ENCODE measurements around the gene SEM1.
"Not testable (repeated sequence)": the region's sequence is repeated elsewhere in the genome, so short reads cannot be mapped to it uniquely, and the experiment has no call there.

Gene SEM1

GRCh38 chr7:96700516-96700915 lies 9.1 kb downstream of the SEM1 start:
- Histone ChIP-seq H3K36me3 (ENCODE audit: control insufficient read depth in 1 of 2, insufficient read depth in 2 of 2, low read length in 2 of 2) (no peaks in the 10 kb centered on the region), H3K4me3 (ENCODE audit: low read depth in 1 of 2, low read length in 2 of 2) (no peak overlapping the region), H3K9me3 (ENCODE audit: control insufficient read depth in 1 of 2, low read length in 2 of 2) (no peaks in the 10 kb centered on the region), H3K27ac (ENCODE audit: low read length) (no peak overlapping the region), H3K27me3 (ENCODE audit: low read depth, low read length) (no peaks in the 10 kb centered on the region), H3K4me1 (ENCODE audit: control insufficient read depth in 1 of 2, insufficient read depth in 2 of 2, low read length in 2 of 2) (peaks cover 0 to 5% of the 10 kb centered on the region in 2 donors)

- Histone ChIP-seq H3K36me3 (ENCODE audit: control insufficient read depth in 1 of 2, insufficient read depth in 2 of 2, low read length in 2 of 2) (peaks cover 0 to under 1% of the 10 kb centered on the region in 2 donors), H3K27me3 (ENCODE audit: low read depth, low read length) (no peaks in the 10 kb centered on the region), H3K9me3 (ENCODE audit: control insufficient read depth in 1 of 2, low read length in 2 of 2) (no peaks in the 10 kb centered on the region), H3K4me3 (ENCODE audit: low read depth in 1 of 2, low read length in 2 of 2) (no peak overlapping the region), H3K4me1 (ENCODE audit: control insufficient read depth in 1 of 2, insufficient read depth in 2 of 2, low read length in 2 of 2) (peaks cover 0 to 5% of the 10 kb centered on the region in 2 donors), H3K27ac (ENCODE audit: low read length) (no peak overlapping the region)
Observed at GRCh38 chr7:96699219-96699871, 10.3 kb downstream of the SEM1 start.

- not testable (repeated sequence) for H3K36me3 ChIP-seq (ENCODE audit: control insufficient read depth in 1 of 2, insufficient read depth in 2 of 2, low read length in 2 of 2); H3K27me3 ChIP-seq (ENCODE audit: low read depth, low read length); H3K27ac ChIP-seq (ENCODE audit: low read length); H3K4me3 ChIP-seq (ENCODE audit: low read depth in 1 of 2, low read length in 2 of 2); H3K9me3 ChIP-seq (ENCODE audit: control insufficient read depth in 1 of 2, low read length in 2 of 2); H3K4me1 ChIP-seq (ENCODE audit: control insufficient read depth in 1 of 2, insufficient read depth in 2 of 2, low read length in 2 of 2)
Observed at GRCh38 chr7:96698449-96698848, 11.2 kb downstream of the SEM1 start.

GRCh38 chr7:96697822-96698221 lies 11.8 kb downstream of the SEM1 start:
- Histone ChIP-seq H3K27ac (ENCODE audit: low read length) (no peak overlapping the region), H3K36me3 (ENCODE audit: control insufficient read depth in 1 of 2, insufficient read depth in 2 of 2, low read length in 2 of 2) (peaks cover 0 to 6% of the 10 kb centered on the region in 2 donors), H3K27me3 (ENCODE audit: low read depth, low read length) (no peaks in the 10 kb centered on the region), H3K4me1 (ENCODE audit: control insufficient read depth in 1 of 2, insufficient read depth in 2 of 2, low read length in 2 of 2) (peaks cover 0 to 9% of the 10 kb centered on the region in 2 donors), H3K9me3 (ENCODE audit: control insufficient read depth in 1 of 2, low read length in 2 of 2) (no peaks in the 10 kb centered on the region), H3K4me3 (ENCODE audit: low read depth in 1 of 2, low read length in 2 of 2) (no peak overlapping the region)

- Histone ChIP-seq H3K4me3 (ENCODE audit: low read depth in 1 of 2, low read length in 2 of 2) (no peak overlapping the region), H3K36me3 (ENCODE audit: control insufficient read depth in 1 of 2, insufficient read depth in 2 of 2, low read length in 2 of 2) (peaks cover 0 to 15% of the 10 kb centered on the region in 2 donors), H3K27ac (ENCODE audit: low read length) (no peak overlapping the region), H3K9me3 (ENCODE audit: control insufficient read depth in 1 of 2, low read length in 2 of 2) (no peaks in the 10 kb centered on the region), H3K27me3 (ENCODE audit: low read depth, low read length) (no peaks in the 10 kb centered on the region), H3K4me1 (ENCODE audit: control insufficient read depth in 1 of 2, insufficient read depth in 2 of 2, low read length in 2 of 2) (peaks cover 0 to 9% of the 10 kb centered on the region in 2 donors)
Observed at GRCh38 chr7:96695581-96695980, 14.1 kb downstream of the SEM1 start.

GRCh38 chr7:96694082-96694481 lies 15.6 kb downstream of the SEM1 start:
- Histone ChIP-seq H3K27ac (ENCODE audit: low read length) (no peak overlapping the region), H3K4me1 (ENCODE audit: control insufficient read depth in 1 of 2, insufficient read depth in 2 of 2, low read length in 2 of 2) (peaks cover 5 to 9% of the 10 kb centered on the region in 2 donors), H3K27me3 (ENCODE audit: low read depth, low read length) (no peaks in the 10 kb centered on the region), H3K9me3 (ENCODE audit: control insufficient read depth in 1 of 2, low read length in 2 of 2) (no peaks in the 10 kb centered on the region), H3K4me3 (ENCODE audit: low read depth in 1 of 2, low read length in 2 of 2) (no peak overlapping the region), H3K36me3 (ENCODE audit: control insufficient read depth in 1 of 2, insufficient read depth in 2 of 2, low read length in 2 of 2) (peaks cover 0 to 15% of the 10 kb centered on the region in 2 donors)

- peaks cover 5% of the 10 kb centered on the region in 2 donors for H3K4me1 ChIP-seq (ENCODE audit: control insufficient read depth in 1 of 2, insufficient read depth in 2 of 2, low read length in 2 of 2)
- H3K36me3 ChIP-seq (ENCODE audit: control insufficient read depth in 1 of 2, insufficient read depth in 2 of 2, low read length in 2 of 2), result peaks cover 0 to 15% of the 10 kb centered on the region in 2 donors
- H3K9me3 ChIP-seq (ENCODE audit: control insufficient read depth in 1 of 2, low read length in 2 of 2), result no peaks in the 10 kb centered on the region
Observed at GRCh38 chr7:96691702-96692101, 17.9 kb downstream of the SEM1 start.

GRCh38 chr7:96689414-96689813 lies 20.2 kb downstream of the SEM1 start:
- Histone ChIP-seq H3K36me3 (ENCODE audit: control insufficient read depth in 1 of 2, insufficient read depth in 2 of 2, low read length in 2 of 2) (peaks cover 0 to 18% of the 10 kb centered on the region in 2 donors), H3K27me3 (ENCODE audit: low read depth, low read length) (no peaks in the 10 kb centered on the region), H3K9me3 (ENCODE audit: control insufficient read depth in 1 of 2, low read length in 2 of 2) (no peaks in the 10 kb centered on the region), H3K4me3 (ENCODE audit: low read depth in 1 of 2, low read length in 2 of 2) (no peak overlapping the region), H3K4me1 (ENCODE audit: control insufficient read depth in 1 of 2, insufficient read depth in 2 of 2, low read length in 2 of 2) (peaks cover 3 to 8% of the 10 kb centered on the region in 2 donors), H3K27ac (ENCODE audit: low read length) (no peak overlapping the region)

More at GRCh38 chr7:96691702-96692101, 17.9 kb downstream of the SEM1 start:
- H3K4me3 ChIP-seq (ENCODE audit: low read depth in 1 of 2, low read length in 2 of 2), result no peak overlapping the region
- H3K27ac ChIP-seq (ENCODE audit: low read length), result no peak overlapping the region
- H3K27me3 ChIP-seq (ENCODE audit: low read depth, low read length), result no peaks in the 10 kb centered on the region

GRCh38 chr7:96686305-96686704 lies 23.3 kb downstream of the SEM1 start:
- H3K27ac ChIP-seq (ENCODE audit: low read length), result no peak overlapping the region
- no peaks in the 10 kb centered on the region for H3K27me3 ChIP-seq (ENCODE audit: low read depth, low read length)
- H3K9me3 ChIP-seq (ENCODE audit: control insufficient read depth in 1 of 2, low read length in 2 of 2), result no peaks in the 10 kb centered on the region
- peaks cover 0 to 8% of the 10 kb centered on the region in 2 donors for H3K4me1 ChIP-seq (ENCODE audit: control insufficient read depth in 1 of 2, insufficient read depth in 2 of 2, low read length in 2 of 2)
- peaks cover 0 to 4% of the 10 kb centered on the region in 2 donors for H3K36me3 ChIP-seq (ENCODE audit: control insufficient read depth in 1 of 2, insufficient read depth in 2 of 2, low read length in 2 of 2)
- no peak overlapping the region for H3K4me3 ChIP-seq (ENCODE audit: low read depth in 1 of 2, low read length in 2 of 2)

- Histone ChIP-seq H3K4me3 (ENCODE audit: low read depth in 1 of 2, low read length in 2 of 2) (no peak overlapping the region), H3K9me3 (ENCODE audit: control insufficient read depth in 1 of 2, low read length in 2 of 2) (no peaks in the 10 kb centered on the region), H3K27me3 (ENCODE audit: low read depth, low read length) (no peaks in the 10 kb centered on the region), H3K27ac (ENCODE audit: low read length) (no peak overlapping the region), H3K4me1 (ENCODE audit: control insufficient read depth in 1 of 2, insufficient read depth in 2 of 2, low read length in 2 of 2) (peaks cover 0 to 8% of the 10 kb centered on the region in 2 donors), H3K36me3 (ENCODE audit: control insufficient read depth in 1 of 2, insufficient read depth in 2 of 2, low read length in 2 of 2) (peaks cover 0 to 4% of the 10 kb centered on the region in 2 donors)
Observed at GRCh38 chr7:96685755-96686154, 23.9 kb downstream of the SEM1 start.

- no peak overlapping the region for H3K27ac ChIP-seq (ENCODE audit: low read length)
Observed at GRCh38 chr7:96685353-96685752, 24.3 kb downstream of the SEM1 start.

GRCh38 chr7:96679886-96680285 lies 29.8 kb downstream of the SEM1 start:
- Histone ChIP-seq H3K9me3 (ENCODE audit: control insufficient read depth in 1 of 2, low read length in 2 of 2) (no peaks in the 10 kb centered on the region), H3K4me3 (ENCODE audit: low read depth in 1 of 2, low read length in 2 of 2) (no peak overlapping the region), H3K4me1 (ENCODE audit: control insufficient read depth in 1 of 2, insufficient read depth in 2 of 2, low read length in 2 of 2) (no peaks in the 10 kb centered on the region), H3K36me3 (ENCODE audit: control insufficient read depth in 1 of 2, insufficient read depth in 2 of 2, low read length in 2 of 2) (no peaks in the 10 kb centered on the region), H3K27me3 (ENCODE audit: low read depth, low read length) (no peaks in the 10 kb centered on the region), H3K27ac (ENCODE audit: low read length) (no peak overlapping the region)

More at GRCh38 chr7:96685353-96685752, 24.3 kb downstream of the SEM1 start:
- Histone ChIP-seq H3K4me3 (ENCODE audit: low read depth in 1 of 2, low read length in 2 of 2) (no peak overlapping the region), H3K9me3 (ENCODE audit: control insufficient read depth in 1 of 2, low read length in 2 of 2) (no peaks in the 10 kb centered on the region), H3K36me3 (ENCODE audit: control insufficient read depth in 1 of 2, insufficient read depth in 2 of 2, low read length in 2 of 2) (peaks cover 0 to 4% of the 10 kb centered on the region in 2 donors), H3K4me1 (ENCODE audit: control insufficient read depth in 1 of 2, insufficient read depth in 2 of 2, low read length in 2 of 2) (peaks cover 0 to 8% of the 10 kb centered on the region in 2 donors), H3K27me3 (ENCODE audit: low read depth, low read length) (no peaks in the 10 kb centered on the region)

Data from muscle layer of duodenum (tissue), 2 donors.